Activated CD8-positive, alpha-beta T cell treated with anti-CD3 and anti-CD28 coated beads, Interleukin-2, amount 10 ng/mL, durations not matched to agents 7 days and 5 days (primary cell): ENCODE data around the gene POU6F1. TPM values are rescaled to one million over a fixed set of nuclear protein-coding genes. Genes with fewer than 3 reads are reported as not detected.

ENCODE experiments used
- ATAC-seq: fragments of 150-1000 bp; cut with Tn5 transposase; one replicate; pipeline ENCODE4 v1.10.0; 2021; ENCODE audit warnings: moderate library complexity
- CTCF ChIA-PET: fragments of 350-600 bp; sonication (Branson Sonifier 250); formaldehyde crosslinking; loops from one replicate; lab custom pipeline; 2021; ENCODE audit warnings: antibody characterized with exemption; lab: Charles Lee
- POLR2A ChIA-PET: fragments of 350-600 bp; sonication (Branson Sonifier 250); formaldehyde crosslinking; loops from one replicate; lab custom pipeline; 2021; ENCODE audit warnings: antibody characterized with exemption; lab: Charles Lee
- DNase-seq: peaks from one replicate; pipeline ENCODE4 v3.0.0-alpha.2; 2020
- H3K27ac Mint-ChIP-seq: one replicate; pipeline ENCODE4 v1.8.0; 2021; ENCODE audit warnings: mild to moderate bottlenecking, mixed read lengths
- H3K27me3 Mint-ChIP-seq: one replicate; pipeline ENCODE4 v1.8.0; 2021; ENCODE audit warnings: low read depth, mixed read lengths
- H3K36me3 Mint-ChIP-seq: one replicate; pipeline ENCODE4 v1.8.0; 2021; ENCODE audit warnings: low read depth, mixed read lengths
- H3K4me1 Mint-ChIP-seq: one replicate; pipeline ENCODE4 v1.8.0; 2021; ENCODE audit warnings: low read depth, mixed read lengths
- H3K4me3 Mint-ChIP-seq: one replicate; pipeline ENCODE4 v1.8.0; 2021; ENCODE audit warnings: mild to moderate bottlenecking, mixed read lengths
- H3K9me3 Mint-ChIP-seq: one replicate; pipeline ENCODE4 v1.8.0; 2022; ENCODE audit warnings: mixed read lengths; ENCODE audit not compliant: insufficient read depth
- total RNA-seq, 2 experiments: library from RNA; stranded (reverse); gene quantifications; one replicate each; pipeline ENCODE4 v1.2.3, GENCODE V29; 2021

Gene POU6F1
- total RNA-seq, 2 experiments from 2014 or later: 1.3 to 2.2 TPM

DNA sequence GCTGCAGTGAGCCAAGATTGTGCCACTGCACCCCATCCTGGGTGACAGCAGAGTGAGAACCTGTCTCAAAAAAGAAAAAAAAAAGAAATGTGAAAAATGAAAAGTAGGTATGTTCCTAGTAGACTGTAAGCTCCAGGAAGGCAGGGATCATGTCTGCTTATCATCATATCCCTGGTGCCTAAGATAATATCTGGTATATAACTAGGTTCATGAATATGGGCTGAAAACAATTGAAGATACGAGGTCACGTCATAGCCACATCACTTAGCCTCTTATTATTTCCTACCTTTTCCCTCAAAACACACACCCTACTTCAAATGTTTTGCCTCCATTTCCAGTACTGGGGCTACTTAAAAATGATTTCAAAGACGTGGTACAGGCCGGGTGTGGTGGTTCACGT, 3.0 kb downstream of the POU6F1 start:
- CTCF ChIA-PET: no interaction called here

DNA sequence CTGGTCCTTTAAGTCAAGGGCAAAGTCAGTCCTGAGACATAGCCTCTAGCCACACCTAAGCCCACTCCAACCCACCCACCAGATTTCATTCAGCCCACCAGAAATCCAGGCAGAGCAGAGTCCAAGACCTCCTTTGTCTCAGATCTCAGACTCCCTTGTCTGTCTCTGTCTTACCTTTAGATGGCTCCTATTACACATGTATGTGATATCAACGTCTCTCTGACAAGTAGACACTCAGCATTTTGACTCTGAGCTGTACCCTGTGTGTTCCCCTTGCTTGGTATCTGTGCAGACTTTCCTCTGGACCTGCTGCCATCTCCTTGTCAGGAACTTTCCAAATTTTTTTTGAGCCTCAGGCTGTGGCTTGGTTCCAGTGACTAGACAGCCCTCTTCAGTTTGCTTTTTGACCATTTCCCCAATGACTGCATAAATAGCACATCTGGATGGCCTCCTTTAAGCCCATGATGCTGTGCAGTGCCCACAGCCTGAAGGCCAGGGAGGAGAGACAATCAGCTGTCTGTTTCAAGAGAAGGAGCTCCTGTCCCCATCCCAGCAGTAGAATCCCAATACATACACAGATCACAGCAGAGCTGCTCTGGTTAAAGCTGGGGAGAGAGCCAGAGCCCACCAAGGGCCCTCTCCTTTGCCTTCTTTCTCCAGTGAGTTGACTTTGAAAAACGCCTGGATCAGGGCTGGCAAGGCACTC, 7.0 kb downstream of the POU6F1 start:
- POLR2A ChIA-PET: no interaction called here
- no peaks in the 10 kb centered on the region for H3K36me3 Mint-ChIP-seq
- CTCF ChIA-PET: interaction anchor here (1.2 to 2.2 kb wide), 3 partner anchors 42 to 180 kb away, joined by 3 to 7 read pairs (median 6); no protein-coding TSS in a partner anchor

More for the DNA sequence above, 3.0 kb downstream of the POU6F1 start:
- Mint-ChIP-seq H3K27ac (no peak overlapping the region), H3K27me3 (no peaks in the 10 kb centered on the region), H3K36me3 (no peaks in the 10 kb centered on the region), H3K4me3 (no peak overlapping the region), H3K9me3 (no peaks in the 10 kb centered on the region), H3K4me1 (peaks cover 11% of the 10 kb centered on the region)
- ATAC-seq (no peak), DNase-seq (no peak)
- POLR2A ChIA-PET: interaction anchor here (1.2 kb wide), 1 partner anchor 29 kb away, joined by 3 read pairs; no protein-coding TSS in a partner anchor

DNA sequence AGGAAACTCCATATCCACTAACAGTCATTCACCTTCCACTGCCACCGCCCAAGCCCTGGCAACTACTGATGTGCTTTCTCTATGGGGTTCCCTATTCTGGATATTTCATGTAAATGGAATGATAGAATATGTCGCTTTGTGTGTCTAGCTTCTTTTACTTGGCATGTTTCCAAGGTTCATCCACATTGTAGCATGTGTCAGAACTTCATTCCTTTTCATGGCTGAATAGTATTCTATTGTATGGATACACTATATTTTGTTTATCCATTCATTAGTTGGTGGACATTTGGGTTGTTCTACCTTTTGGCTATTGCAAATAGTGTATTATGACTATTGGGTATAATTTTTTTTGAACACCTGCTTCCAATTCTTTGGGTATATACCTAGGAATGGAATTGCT, 8.6 kb downstream of the POU6F1 start:
- H3K27ac Mint-ChIP-seq: no peak overlapping the region

More for the DNA sequence above, 7.0 kb downstream of the POU6F1 start:
- no peak overlapping the region for H3K27ac Mint-ChIP-seq
- DNase-seq: no peak
- H3K4me1 Mint-ChIP-seq: no peaks in the 10 kb centered on the region
- H3K4me3 Mint-ChIP-seq: no peak overlapping the region
- no peak for ATAC-seq
- H3K27me3 Mint-ChIP-seq: no peaks in the 10 kb centered on the region
- no peaks in the 10 kb centered on the region for H3K9me3 Mint-ChIP-seq

DNA sequence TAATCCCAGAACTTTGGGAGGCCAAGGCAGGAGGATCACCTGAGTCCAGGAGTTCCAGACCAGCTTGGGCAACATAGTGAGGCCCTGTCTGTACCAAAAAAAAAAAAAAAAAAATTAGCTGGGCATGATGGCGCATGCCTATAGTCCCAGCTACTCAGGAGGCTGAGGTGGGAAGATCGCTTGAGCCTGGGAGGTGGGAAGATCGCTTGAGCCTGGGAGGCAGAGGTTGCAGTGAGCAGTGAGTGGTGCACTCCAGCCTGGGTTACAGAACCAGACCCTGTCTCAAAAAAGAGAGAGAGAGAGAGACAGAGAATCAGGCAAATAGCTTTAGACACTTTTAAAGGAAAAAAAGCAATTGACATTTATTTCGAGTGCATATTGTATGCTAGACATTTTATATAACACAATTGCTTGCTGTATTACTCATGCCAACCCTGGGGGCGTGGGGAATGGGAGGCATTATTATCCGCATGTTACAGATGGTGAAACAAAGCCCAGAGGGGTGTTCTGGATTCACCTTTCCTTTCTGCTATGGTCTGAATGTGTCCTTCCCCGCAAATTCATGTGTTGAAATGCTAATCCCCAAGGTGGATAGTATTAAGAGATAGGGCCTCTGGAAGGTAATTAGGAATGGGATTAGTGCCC, 9.7 kb downstream of the POU6F1 start:
- Mint-ChIP-seq H3K9me3 (no peaks in the 10 kb centered on the region), H3K36me3 (no peaks in the 10 kb centered on the region), H3K4me1 (no peaks in the 10 kb centered on the region), H3K27ac (no peak overlapping the region), H3K4me3 (no peak overlapping the region), H3K27me3 (no peaks in the 10 kb centered on the region)
- POLR2A ChIA-PET: no interaction called here
- ATAC-seq (no peak), DNase-seq (no peak)
- CTCF ChIA-PET: interaction anchor here (2.7 kb wide), 1 partner anchor 11 kb away, joined by 14 read pairs; no protein-coding TSS in a partner anchor

More for the DNA sequence above, 8.6 kb downstream of the POU6F1 start:
- POLR2A ChIA-PET: no interaction called here
- DNase-seq: no peak
- Mint-ChIP-seq H3K4me3 (no peak overlapping the region), H3K9me3 (no peaks in the 10 kb centered on the region), H3K36me3 (no peaks in the 10 kb centered on the region), H3K27me3 (no peaks in the 10 kb centered on the region), H3K4me1 (no peaks in the 10 kb centered on the region)
- CTCF ChIA-PET: interaction anchor here (0.6 to 2.7 kb wide), 2 partner anchors 9 to 96 kb away, joined by 3 to 14 read pairs; no protein-coding TSS in a partner anchor
- ATAC-seq: no peak

GRCh38 chr12:51205350-51205749, 12.5 kb downstream of the POU6F1 start:
- Mint-ChIP-seq H3K9me3 (no peaks in the 10 kb centered on the region), H3K4me1 (no peaks in the 10 kb centered on the region), H3K36me3 (no peaks in the 10 kb centered on the region), H3K4me3 (no peak overlapping the region), H3K27ac (no peak overlapping the region), H3K27me3 (no peaks in the 10 kb centered on the region)
- ChIA-PET CTCF (interaction anchor here (0.6 to 1.5 kb wide), 4 partner anchors 9 to 47 kb away, joined by 3 to 4 read pairs (median 4); partner anchors contain the start of gene POU6F1), POLR2A (no interaction called here)
- DNase-seq: no peak
- no peak for ATAC-seq

- Mint-ChIP-seq H3K9me3 (no peaks in the 10 kb centered on the region), H3K27me3 (no peaks in the 10 kb centered on the region), H3K4me3 (no peak overlapping the region), H3K27ac (no peak overlapping the region), H3K36me3 (no peaks in the 10 kb centered on the region), H3K4me1 (no peaks in the 10 kb centered on the region)
- ChIA-PET POLR2A (no interaction called here), CTCF (no interaction called here)
- DNase-seq: no peak
- ATAC-seq: no peak
Measured at GRCh38 chr12:51202718-51203117, 15.1 kb downstream of the POU6F1 start.

DNA sequence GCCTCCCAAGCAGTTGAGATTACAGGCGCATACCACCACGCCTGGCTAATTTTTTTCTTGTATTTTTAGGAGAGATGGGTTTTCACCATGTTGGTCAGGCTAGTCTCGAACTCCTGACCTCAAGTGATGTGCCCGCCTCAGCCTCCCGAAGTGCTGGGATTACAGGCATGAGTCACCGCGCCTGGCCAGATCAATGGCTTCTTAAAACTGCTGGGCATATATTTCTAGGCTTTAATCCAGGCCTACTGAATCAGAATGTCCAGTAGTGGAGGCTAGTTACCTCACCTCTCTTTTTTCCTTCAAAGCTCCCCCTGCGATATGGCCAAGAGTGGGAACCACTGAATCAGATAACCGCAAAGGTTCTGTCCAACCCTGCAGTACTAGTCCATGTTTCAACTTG, 17.1 kb downstream of the POU6F1 start:
- Mint-ChIP-seq H3K4me1 (no peaks in the 10 kb centered on the region), H3K4me3 (no peak overlapping the region), H3K9me3 (no peaks in the 10 kb centered on the region), H3K36me3 (no peaks in the 10 kb centered on the region), H3K27ac (no peak overlapping the region), H3K27me3 (no peaks in the 10 kb centered on the region)
- CTCF ChIA-PET: no interaction called here
- no peak for ATAC-seq
- DNase-seq: no peak
- POLR2A ChIA-PET: no interaction called here

DNA sequence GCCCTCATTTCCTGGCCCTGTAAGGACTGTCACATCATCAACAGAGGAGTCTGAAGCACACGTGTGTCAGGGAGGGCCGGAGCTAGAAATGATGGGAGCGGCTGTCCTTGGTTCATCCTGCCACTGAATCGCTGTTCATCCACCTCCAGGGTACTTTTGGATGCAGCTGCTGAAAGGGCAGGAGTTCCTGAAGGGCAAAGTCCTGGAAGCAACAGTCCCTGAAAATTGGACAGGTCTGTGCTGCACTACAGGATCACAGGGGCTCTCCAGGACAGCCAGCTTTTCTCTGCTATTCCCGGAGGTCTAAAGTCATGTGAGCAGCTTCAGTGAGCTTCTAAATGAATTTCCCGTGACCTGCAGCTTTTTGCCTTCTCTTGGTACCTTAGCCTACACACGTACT, 17.7 kb downstream of the POU6F1 start:
- no peaks in the 10 kb centered on the region for H3K36me3 Mint-ChIP-seq
- H3K27me3 Mint-ChIP-seq: no peaks in the 10 kb centered on the region
- no peaks in the 10 kb centered on the region for H3K4me1 Mint-ChIP-seq
- H3K27ac Mint-ChIP-seq: no peak overlapping the region
- POLR2A ChIA-PET: no interaction called here
- H3K4me3 Mint-ChIP-seq: no peak overlapping the region
- CTCF ChIA-PET: interaction anchor here (0.6 kb wide), 1 partner anchor 18 kb away, joined by 3 read pairs; no protein-coding TSS in a partner anchor
- no peaks in the 10 kb centered on the region for H3K9me3 Mint-ChIP-seq
- no peak for DNase-seq
- ATAC-seq: no peak

DNA sequence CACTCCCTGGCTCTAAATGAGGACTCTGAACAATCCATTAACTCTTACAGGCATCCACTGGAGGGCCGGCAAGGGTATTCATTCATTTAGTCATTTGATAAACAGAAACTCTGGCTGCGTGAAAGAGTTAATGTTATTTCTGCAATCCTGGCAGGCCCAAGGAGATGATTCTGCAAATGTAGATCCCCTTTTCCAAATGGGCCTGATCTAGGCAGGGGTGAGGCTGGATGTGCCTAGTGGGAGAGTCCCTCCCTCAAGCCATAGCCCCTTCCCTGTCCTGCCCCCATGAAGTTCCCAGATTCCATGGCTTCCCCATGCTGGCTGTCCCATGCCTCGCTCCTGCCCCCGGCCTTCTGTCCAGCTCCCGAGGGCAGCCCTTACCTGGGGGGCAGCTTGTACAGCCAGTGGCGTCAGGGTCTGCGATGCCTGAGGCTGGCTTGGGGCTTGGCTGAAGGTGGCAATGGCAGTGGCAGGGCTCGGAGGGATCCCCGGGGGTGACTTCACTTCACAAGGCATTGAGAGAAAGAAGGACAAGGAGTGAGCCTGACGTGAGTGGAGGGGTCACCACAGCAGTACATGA, 18.4 kb downstream of the POU6F1 start:
- Mint-ChIP-seq H3K27ac (no peak overlapping the region), H3K9me3 (no peaks in the 10 kb centered on the region), H3K27me3 (no peaks in the 10 kb centered on the region), H3K4me3 (no peak overlapping the region), H3K4me1 (no peaks in the 10 kb centered on the region), H3K36me3 (no peaks in the 10 kb centered on the region)
- ChIA-PET CTCF (no interaction called here), POLR2A (no interaction called here)
- no peak for ATAC-seq
- DNase-seq: no peak

DNA sequence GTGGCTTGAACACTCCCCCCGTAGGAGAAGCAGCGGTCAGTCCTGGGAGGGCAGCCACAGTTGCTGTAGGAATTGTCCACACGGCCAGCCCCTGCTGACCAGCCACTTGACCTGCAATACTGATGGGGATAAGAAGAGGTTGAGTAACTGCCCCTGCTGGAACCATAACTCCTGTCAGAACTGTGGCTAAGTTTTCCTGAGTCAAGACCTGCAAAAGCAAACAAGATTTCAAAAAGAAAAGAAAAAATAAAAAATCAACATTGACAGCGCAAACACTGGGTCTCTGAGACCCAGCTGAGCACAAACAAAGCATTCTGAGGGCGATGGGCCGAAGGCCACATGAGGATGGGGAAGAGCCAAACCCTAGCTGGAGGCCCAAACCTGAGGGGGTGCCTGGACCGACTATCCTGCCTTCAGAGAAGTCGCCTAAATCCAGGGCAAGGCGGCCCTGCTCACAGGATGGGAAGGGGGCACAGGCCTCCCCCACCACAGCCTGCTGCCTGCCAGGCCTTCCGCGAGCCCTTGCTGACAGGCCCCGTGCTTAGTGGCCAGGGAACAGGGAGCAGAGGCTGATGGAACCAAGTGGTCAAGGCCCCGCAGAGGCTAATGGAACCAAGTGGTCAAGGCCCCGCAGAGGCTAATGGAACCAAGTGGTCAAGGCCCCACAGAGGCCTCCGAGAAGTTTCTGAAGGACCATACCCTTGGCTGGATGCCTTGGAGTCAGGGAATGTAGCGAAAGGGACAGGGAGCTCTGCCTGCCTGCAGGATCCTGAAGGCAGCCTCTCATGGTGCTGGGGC, 19.1 kb downstream of the POU6F1 start:
- POLR2A ChIA-PET: no interaction called here
- ATAC-seq (no peak), DNase-seq (no peak)
- CTCF ChIA-PET: no interaction called here
- Mint-ChIP-seq H3K27ac (no peak overlapping the region), H3K4me3 (no peak overlapping the region), H3K4me1 (no peaks in the 10 kb centered on the region), H3K36me3 (no peaks in the 10 kb centered on the region), H3K27me3 (no peaks in the 10 kb centered on the region), H3K9me3 (no peaks in the 10 kb centered on the region)

DNA sequence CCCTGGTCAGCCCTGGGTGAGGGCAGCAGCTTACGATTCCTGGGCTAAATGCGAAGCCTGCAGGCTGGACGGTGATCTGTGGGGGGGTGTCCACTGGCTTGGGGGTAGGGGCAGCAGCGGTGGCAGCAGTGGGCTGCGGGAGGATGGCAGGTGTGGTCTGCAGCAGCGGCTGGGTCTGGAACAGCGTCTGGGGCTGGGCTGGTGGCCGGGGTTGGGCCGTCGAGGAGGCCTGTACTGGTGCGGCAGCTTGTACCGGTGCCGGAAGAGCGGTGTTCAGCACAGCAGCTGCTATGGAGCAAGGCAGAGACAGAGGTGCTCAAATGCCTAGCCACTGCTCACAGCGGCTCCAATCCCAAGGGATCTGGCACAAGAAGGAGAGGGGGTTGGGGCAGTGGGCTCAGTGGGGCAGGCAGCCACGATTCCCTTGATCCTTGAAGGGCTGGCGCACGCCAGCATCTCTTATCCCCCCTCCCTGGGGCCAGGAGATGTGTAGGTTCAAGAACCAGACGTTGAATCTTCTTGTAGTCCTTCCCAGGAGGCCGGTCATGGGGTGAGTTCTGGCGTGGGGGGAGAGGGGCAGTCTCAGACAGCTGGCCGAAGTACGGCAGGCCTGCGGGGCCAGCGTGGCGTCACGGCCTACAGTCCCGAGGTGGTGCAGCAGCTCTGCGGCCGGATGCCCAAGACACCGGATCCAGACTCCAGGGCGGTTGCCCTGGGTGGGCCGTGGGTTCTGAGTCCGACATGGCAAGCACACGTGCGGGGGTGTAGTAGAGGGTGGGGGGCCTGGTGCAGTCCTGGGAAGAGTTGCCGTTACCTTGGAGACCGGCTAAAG, 19.9 kb downstream of the POU6F1 start:
- H3K27ac Mint-ChIP-seq: no peak overlapping the region
- ChIA-PET CTCF (no interaction called here), POLR2A (no interaction called here)
- H3K4me1 Mint-ChIP-seq: no peaks in the 10 kb centered on the region
- no peak overlapping the region for H3K4me3 Mint-ChIP-seq
- no peaks in the 10 kb centered on the region for H3K36me3 Mint-ChIP-seq
- ATAC-seq (no peak), DNase-seq (no peak)
- H3K9me3 Mint-ChIP-seq: no peaks in the 10 kb centered on the region
- no peaks in the 10 kb centered on the region for H3K27me3 Mint-ChIP-seq
